OCI-LY3 (cell line): ENCODE data around the gene PLP1.

Source experiments
- H2AFZ ChIP-seq: fragments of 200-600, 300-600 bp; shearing (Covaris generic); 2 replicates; pipeline ENCODE4 v1.6.0; 2014; ENCODE audit warnings: antibody characterized with exemption, low read depth, low read length
- H3K27ac ChIP-seq: fragments of 200-600, 300-600 bp; sonication (generic); 2 replicates; pipeline ENCODE4 v1.5.1; 2014; ENCODE audit warnings: mild to moderate bottlenecking, low read length, moderate library complexity, mixed read lengths
- H3K27me3 ChIP-seq: fragments of 200-600, 300-600 bp; sonication (generic); 2 replicates; pipeline ENCODE4 v1.6.1; 2014; ENCODE audit warnings: low read depth, low read length, mixed read lengths
- H3K36me3 ChIP-seq: fragments of 200-600, 300-600 bp; sonication (generic); replicated peaks from 2 replicates; pipeline ENCODE3; 2014; ENCODE audit warnings: low read depth, low read length, mixed read lengths
- H3K4me1 ChIP-seq: fragments of 300-600, 200-600 bp; sonication (generic); 2 replicates; pipeline ENCODE4 v1.6.1; 2014; ENCODE audit warnings: low read length, mixed read lengths
- H3K4me2 ChIP-seq: fragments of 200-600, 300-600 bp; sonication (generic); 2 replicates; pipeline ENCODE4 v1.6.1; 2014; ENCODE audit warnings: low read length, mixed read lengths
- H3K4me3 ChIP-seq: fragments of 300-600, 200-600 bp; sonication (generic); 2 replicates; pipeline ENCODE4 v1.5.1; 2014; ENCODE audit warnings: antibody characterized with exemption, mild to moderate bottlenecking, low read length, moderate library complexity
- H3K79me2 ChIP-seq: fragments of 300-600, 200-600 bp; shearing (Covaris generic); 2 replicates; pipeline ENCODE4 v1.6.1; 2014; ENCODE audit warnings: mild to moderate bottlenecking, low read length, mixed read lengths
- H3K9ac ChIP-seq: fragments of 300-600, 200-600 bp; shearing (Covaris generic); 2 replicates; pipeline ENCODE4 v1.6.0; 2014; ENCODE audit warnings: mild to moderate bottlenecking, low read length, moderate library complexity
- H3K9me3 ChIP-seq: fragments of 200-600, 300-600 bp; shearing (Covaris generic); 2 replicates; pipeline ENCODE4 v1.6.1; 2014; ENCODE audit warnings: low read length, mixed read lengths; ENCODE audit not compliant: insufficient read depth
- H4K20me1 ChIP-seq: fragments of 200-600, 300-600 bp; sonication (generic); 2 replicates; pipeline ENCODE4 v1.6.1; 2016; ENCODE audit warnings: low read length, mixed read lengths; ENCODE audit not compliant: insufficient read depth
- CTCF ChIP-seq: fragments of 200-600, 300-600 bp; sonication (generic); IDR thresholded peaks from 2 replicates; pipeline ENCODE4 v1.5.1; 2014; ENCODE audit warnings: antibody characterized with exemption, low read length, low read depth
- EZH2phosphoT487 ChIP-seq: fragments of 200-600 bp; shearing (Covaris generic); IDR thresholded peaks from 2 replicates; pipeline ENCODE4 v1.6.1; 2018; ENCODE audit warnings: antibody characterized with exemption, mixed run types, low read depth

PLP1 gene

GRCh38 chrX:103776546-103776945 lies at the start of gene PLP1:
Gene PLP1, plus strand, starts transcription at chrX:103776840. Its CDS starts 156 bp downstream, at chrX:103776996.
- Histone ChIP-seq H3K9ac (no peak within 1 kb of the TSS), H3K9me3 (no peaks in the 10 kb centered on the region), H2AFZ (no peak within 1 kb of the TSS), H3K36me3 (no peaks in the 10 kb centered on the region), H3K4me1 (peaks cover 17% of the 10 kb centered on the region), H4K20me1 (no peaks in the 10 kb centered on the region), H3K4me2 (no peak within 1 kb of the TSS), H3K4me3 (no peak within 1 kb of the TSS), H3K27ac (no peak within 1 kb of the TSS), H3K27me3 (0 out of 2 replicates have a peak, but pooled peaks cover 3% of the 10 kb centered on the region), H3K79me2 (no peaks in the 10 kb centered on the region)
- TF ChIP-seq CTCF (no peak), EZH2phosphoT487 (no peak)

GRCh38 chrX:103727115-103727514 lies 49.5 kb upstream of the PLP1 start:
- Histone ChIP-seq H3K9ac (no peak overlapping the region), H3K27ac (no peak overlapping the region), H3K36me3 (no peaks in the 10 kb centered on the region), H3K27me3 (0 out of 2 replicates have a peak, but pooled peaks cover 2% of the 10 kb centered on the region), H3K4me2 (no peak overlapping the region), H3K79me2 (no peaks in the 10 kb centered on the region), H3K4me3 (no peak overlapping the region), H4K20me1 (no peaks in the 10 kb centered on the region), H3K9me3 (no peaks in the 10 kb centered on the region), H2AFZ (no peak overlapping the region), H3K4me1 (no peaks in the 10 kb centered on the region)
- TF ChIP-seq CTCF (no peak), EZH2phosphoT487 (no peak)

GRCh38 chrX:103729015-103729414 lies 47.6 kb upstream of the PLP1 start:
- H4K20me1 ChIP-seq, result no peaks in the 10 kb centered on the region
- H3K9me3 ChIP-seq, result no peaks in the 10 kb centered on the region
- H3K27ac ChIP-seq, result no peak overlapping the region
- no peak overlapping the region for H3K4me3 ChIP-seq
- no peak overlapping the region for H2AFZ ChIP-seq
- no peaks in the 10 kb centered on the region for H3K79me2 ChIP-seq
- no peak overlapping the region for H3K4me2 ChIP-seq
- H3K27me3 ChIP-seq, result peaks cover 13% of the 10 kb centered on the region; the same call in 1 of the 2 replicates
- H3K36me3 ChIP-seq, result no peaks in the 10 kb centered on the region
- no peaks in the 10 kb centered on the region for H3K4me1 ChIP-seq
- TF ChIP-seq CTCF, result no peak
- no peak for TF ChIP-seq EZH2phosphoT487
- no peak overlapping the region for H3K9ac ChIP-seq

- no peaks in the 10 kb centered on the region for H3K36me3 ChIP-seq
- TF ChIP-seq CTCF, result no peak
- TF ChIP-seq EZH2phosphoT487, result no peak
- no peak overlapping the region for H3K27ac ChIP-seq
- peaks cover 17% of the 10 kb centered on the region; the same call in 1 of the 2 replicates for H3K27me3 ChIP-seq
- no peak overlapping the region for H3K4me3 ChIP-seq
- no peaks in the 10 kb centered on the region for H3K9me3 ChIP-seq
- H3K4me1 ChIP-seq, result no peaks in the 10 kb centered on the region
- H3K79me2 ChIP-seq, result no peaks in the 10 kb centered on the region
- no peak overlapping the region for H3K9ac ChIP-seq
- H3K4me2 ChIP-seq, result no peak overlapping the region
- H2AFZ ChIP-seq, result no peak overlapping the region
- no peaks in the 10 kb centered on the region for H4K20me1 ChIP-seq
Measured at GRCh38 chrX:103730147-103730795, 46.4 kb upstream of the PLP1 start.
